Left colon (tissue), 2 donors: ENCODE measurements around the gene FAM168B. TPM values are rescaled to one million over a fixed set of nuclear protein-coding genes. Genes with fewer than 3 reads are reported as not detected.

ENCODE experiments used
- ATAC-seq: fragments of 200-7000 bp; cut with Tn5 transposase; one replicate; pipeline ENCODE4 v1.9.1; 2020; ENCODE audit warnings: mild to moderate bottlenecking, moderate library complexity
- DNase-seq, 2 donors: peaks; one replicate each; pipeline ENCODE4 v3.0.0-alpha.2; 2020
- intact Hi-C, 2 donors: fragments of 100-400 bp; cut with DNase I in 1 of 2; cut with micrococcal nuclease in 1 of 2; formaldehyde crosslinking; loops; one replicate each; pipeline versions ENCODE4 v1.11.2 to v1.14.0; 2022; cut with DNase I, micrococcal nuclease
- total RNA-seq, 2 donors: library from RNA; stranded (reverse); fragmentation: NEBNext Ultra II Directional; extraction: Animal tissue kit (Norgen Biotek cat#: 25700); gene quantifications; one replicate each; pipeline ENCODE4 v1.2.1, GENCODE V29; 2021
- donor health status: DM: no; HTN: no; CAD: no.
- donor health status: DM: yes; HTN: yes; CAD: no.

FAM168B gene
- total RNA-seq, 2 donors from 2014 or later, result 83.6 to 96.3 TPM

GRCh38 chr2:131034122-131035051 is 58.9 kb downstream of the FAM168B start:
- ATAC-seq, result peak; percentile 58
- intact Hi-C loops, result no loop called here
- no peak for DNase-seq

- intact Hi-C loops, result no loop called here
These were observed 59.5 kb downstream of the FAM168B start for GRCh38 chr2:131033786-131034121.

GRCh38 chr2:131032393-131032836 is 60.8 kb downstream of the FAM168B start:
- DNase-seq, result no peak
- no peak for ATAC-seq
- intact Hi-C loops, result no loop called here

More at GRCh38 chr2:131033786-131034121, 59.5 kb downstream of the FAM168B start:
- ATAC-seq, result peak; percentile 86
- no peak for DNase-seq

GRCh38 chr2:131031875-131032274 is 61.4 kb downstream of the FAM168B start:
- intact Hi-C loops, result no loop called here
- DNase-seq, result no peak
- ATAC-seq, result no peak

GRCh38 chr2:131031431-131031841 is 61.8 kb downstream of the FAM168B start:
- ATAC-seq (no peak), DNase-seq (no peak)
- intact Hi-C loops, result no loop called here

- DNase-seq (no peak), ATAC-seq (no peak)
- intact Hi-C loops, result no loop called here
These were observed 62.7 kb downstream of the FAM168B start for GRCh38 chr2:131030478-131030971.

- DNase-seq, result no peak
- ATAC-seq, result no peak
- intact Hi-C loops, result no loop called here
These were observed 63.4 kb downstream of the FAM168B start for GRCh38 chr2:131029812-131030211.

- intact Hi-C loops, result no loop called here
- ATAC-seq, result no peak
- DNase-seq, result no peak
These were observed 65.4 kb downstream of the FAM168B start for GRCh38 chr2:131027566-131028528.

GRCh38 chr2:131026919-131027318 is 66.3 kb downstream of the FAM168B start:
- ATAC-seq, result no peak
- intact Hi-C loops, result no loop called here
- DNase-seq, result no peak

GRCh38 chr2:131023758-131024157 is 69.5 kb downstream of the FAM168B start:
- intact Hi-C loops, result no loop called here
- no peak for ATAC-seq
- no peak for DNase-seq

- intact Hi-C loops, result no loop called here
- DNase-seq, result no peak
- no peak for ATAC-seq
These were observed 70.5 kb downstream of the FAM168B start for GRCh38 chr2:131022731-131023130.

- no peak for ATAC-seq
- no peak for DNase-seq
- intact Hi-C loops, result no loop called here
These were observed 76.2 kb downstream of the FAM168B start for GRCh38 chr2:131016826-131017741.

- intact Hi-C loops, result no loop called here
- no peak for ATAC-seq
These were observed 77.5 kb downstream of the FAM168B start for GRCh38 chr2:131015764-131016163.

GRCh38 chr2:131014141-131014540 is 79.1 kb downstream of the FAM168B start:
- intact Hi-C loops, result no loop called here

More at GRCh38 chr2:131015764-131016163, 77.5 kb downstream of the FAM168B start:
- no peak for DNase-seq

GRCh38 chr2:131011486-131011885 is 81.8 kb downstream of the FAM168B start:
- no peak for DNase-seq
- intact Hi-C loops, result no loop called here
- ATAC-seq, result no peak

More at GRCh38 chr2:131014141-131014540, 79.1 kb downstream of the FAM168B start:
- ATAC-seq (no peak), DNase-seq (no peak)

GRCh38 chr2:131010566-131010965 is 82.7 kb downstream of the FAM168B start:
- no peak for DNase-seq
- intact Hi-C loops, result no loop called here

GRCh38 chr2:131009713-131010475 is 83.4 kb downstream of the FAM168B start:
- intact Hi-C loops, result no loop called here
- DNase-seq (no peak), ATAC-seq (no peak)

More at GRCh38 chr2:131010566-131010965, 82.7 kb downstream of the FAM168B start:
- no peak for ATAC-seq
